ENCODE measurements around the gene EFEMP1. TPM values are rescaled to one million over a fixed set of nuclear protein-coding genes. Genes with fewer than 3 reads are reported as not detected.
A peak's percentile ranks its signal among the peaks of the same experiment; 100 is the strongest.
"Not testable (repeated sequence)": the region's sequence is repeated elsewhere in the genome, so short reads cannot be mapped to it uniquely, and the experiment has no call there.

The EFEMP1 gene
- total RNA-seq, 1 experiment from 2014 or later, result 24.0 TPM

DNA sequence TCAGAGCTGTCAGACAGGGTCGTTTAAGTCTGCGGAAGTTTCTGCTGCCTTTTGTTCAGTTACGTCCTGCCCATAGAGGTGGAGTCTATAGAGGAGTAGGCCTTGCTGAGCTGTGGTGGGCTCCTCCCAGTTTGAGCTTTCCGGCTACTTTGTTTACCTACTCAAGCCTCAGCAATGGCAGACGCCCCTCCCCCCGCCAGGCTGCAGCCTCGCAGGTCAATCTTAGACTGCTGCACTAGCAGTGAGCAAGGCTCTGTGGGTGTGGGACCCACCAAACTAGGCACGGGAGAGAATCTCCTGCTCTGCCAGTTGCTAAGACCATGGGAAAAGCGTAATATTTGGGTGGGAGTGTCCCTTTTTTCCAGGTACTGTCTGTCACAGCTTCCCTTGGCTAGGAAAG lies 86.5 kb downstream of the EFEMP1 start:
- TF ChIP-seq, protein P1, sequence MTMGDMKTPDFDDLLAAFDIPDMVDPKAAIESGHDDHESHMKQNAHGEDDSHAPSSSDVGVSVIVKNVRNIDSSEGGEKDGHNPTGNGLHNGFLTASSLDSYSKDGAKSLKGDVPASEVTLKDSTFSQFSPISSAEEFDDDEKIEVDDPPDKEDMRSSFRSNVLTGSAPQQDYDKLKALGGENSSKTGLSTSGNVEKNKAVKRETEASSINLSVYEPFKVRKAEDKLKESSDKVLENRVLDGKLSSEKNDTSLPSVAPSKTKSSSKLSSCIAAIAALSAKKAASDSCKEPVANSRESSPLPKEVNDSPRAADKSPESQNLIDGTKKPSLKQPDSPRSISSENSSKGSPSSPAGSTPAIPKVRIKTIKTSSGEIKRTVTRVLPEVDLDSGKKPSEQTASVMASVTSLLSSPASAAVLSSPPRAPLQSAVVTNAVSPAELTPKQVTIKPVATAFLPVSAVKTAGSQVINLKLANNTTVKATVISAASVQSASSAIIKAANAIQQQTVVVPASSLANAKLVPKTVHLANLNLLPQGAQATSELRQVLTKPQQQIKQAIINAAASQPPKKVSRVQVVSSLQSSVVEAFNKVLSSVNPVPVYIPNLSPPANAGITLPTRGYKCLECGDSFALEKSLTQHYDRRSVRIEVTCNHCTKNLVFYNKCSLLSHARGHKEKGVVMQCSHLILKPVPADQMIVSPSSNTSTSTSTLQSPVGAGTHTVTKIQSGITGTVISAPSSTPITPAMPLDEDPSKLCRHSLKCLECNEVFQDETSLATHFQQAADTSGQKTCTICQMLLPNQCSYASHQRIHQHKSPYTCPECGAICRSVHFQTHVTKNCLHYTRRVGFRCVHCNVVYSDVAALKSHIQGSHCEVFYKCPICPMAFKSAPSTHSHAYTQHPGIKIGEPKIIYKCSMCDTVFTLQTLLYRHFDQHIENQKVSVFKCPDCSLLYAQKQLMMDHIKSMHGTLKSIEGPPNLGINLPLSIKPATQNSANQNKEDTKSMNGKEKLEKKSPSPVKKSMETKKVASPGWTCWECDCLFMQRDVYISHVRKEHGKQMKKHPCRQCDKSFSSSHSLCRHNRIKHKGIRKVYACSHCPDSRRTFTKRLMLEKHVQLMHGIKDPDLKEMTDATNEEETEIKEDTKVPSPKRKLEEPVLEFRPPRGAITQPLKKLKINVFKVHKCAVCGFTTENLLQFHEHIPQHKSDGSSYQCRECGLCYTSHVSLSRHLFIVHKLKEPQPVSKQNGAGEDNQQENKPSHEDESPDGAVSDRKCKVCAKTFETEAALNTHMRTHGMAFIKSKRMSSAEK (CRISPR knock-in tag; IDR thresholded peaks at IDR 0.05; ENCODE audit: borderline replicate concordance), result no peak
- TF ChIP-seq NR3C1 (CRISPR knock-in tag; conservative IDR thresholded peaks at IDR 0.05; ENCODE audit: low read depth) (no peak), JAZF1 (CRISPR knock-in tag; IDR thresholded peaks at IDR 0.05) (no peak), FOXK1 (CRISPR knock-in tag; IDR thresholded peaks at IDR 0.05) (0 out of 2 replicates have a peak, but pooled peaks have one; percentile 43), ATF1 (CRISPR knock-in tag; IDR thresholded peaks at IDR 0.05) (no peak), SMAD4 (CRISPR knock-in tag; IDR thresholded peaks at IDR 0.05) (no peak), NFE2L1 (CRISPR knock-in tag; IDR thresholded peaks at IDR 0.05) (no peak)
- TF ChIP-seq, protein P2, sequence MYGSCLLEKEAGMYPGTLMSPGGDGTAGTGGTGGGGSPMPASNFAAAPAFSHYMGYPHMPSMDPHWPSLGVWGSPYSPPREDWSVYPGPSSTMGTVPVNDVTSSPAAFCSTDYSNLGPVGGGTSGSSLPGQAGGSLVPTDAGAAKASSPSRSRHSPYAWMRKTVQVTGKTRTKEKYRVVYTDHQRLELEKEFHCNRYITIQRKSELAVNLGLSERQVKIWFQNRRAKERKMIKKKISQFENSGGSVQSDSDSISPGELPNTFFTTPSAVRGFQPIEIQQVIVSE (CRISPR knock-in tag; IDR thresholded peaks at IDR 0.05; ENCODE audit: borderline replicate concordance), result no peak
- TF ChIP-seq, protein P3, sequence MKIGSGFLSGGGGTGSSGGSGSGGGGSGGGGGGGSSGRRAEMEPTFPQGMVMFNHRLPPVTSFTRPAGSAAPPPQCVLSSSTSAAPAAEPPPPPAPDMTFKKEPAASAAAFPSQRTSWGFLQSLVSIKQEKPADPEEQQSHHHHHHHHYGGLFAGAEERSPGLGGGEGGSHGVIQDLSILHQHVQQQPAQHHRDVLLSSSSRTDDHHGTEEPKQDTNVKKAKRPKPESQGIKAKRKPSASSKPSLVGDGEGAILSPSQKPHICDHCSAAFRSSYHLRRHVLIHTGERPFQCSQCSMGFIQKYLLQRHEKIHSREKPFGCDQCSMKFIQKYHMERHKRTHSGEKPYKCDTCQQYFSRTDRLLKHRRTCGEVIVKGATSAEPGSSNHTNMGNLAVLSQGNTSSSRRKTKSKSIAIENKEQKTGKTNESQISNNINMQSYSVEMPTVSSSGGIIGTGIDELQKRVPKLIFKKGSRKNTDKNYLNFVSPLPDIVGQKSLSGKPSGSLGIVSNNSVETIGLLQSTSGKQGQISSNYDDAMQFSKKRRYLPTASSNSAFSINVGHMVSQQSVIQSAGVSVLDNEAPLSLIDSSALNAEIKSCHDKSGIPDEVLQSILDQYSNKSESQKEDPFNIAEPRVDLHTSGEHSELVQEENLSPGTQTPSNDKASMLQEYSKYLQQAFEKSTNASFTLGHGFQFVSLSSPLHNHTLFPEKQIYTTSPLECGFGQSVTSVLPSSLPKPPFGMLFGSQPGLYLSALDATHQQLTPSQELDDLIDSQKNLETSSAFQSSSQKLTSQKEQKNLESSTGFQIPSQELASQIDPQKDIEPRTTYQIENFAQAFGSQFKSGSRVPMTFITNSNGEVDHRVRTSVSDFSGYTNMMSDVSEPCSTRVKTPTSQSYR (CRISPR knock-in tag; IDR thresholded peaks at IDR 0.05), result peak; percentile 75; the same call in 1 of the 2 replicates
- TF ChIP-seq, protein P4, sequence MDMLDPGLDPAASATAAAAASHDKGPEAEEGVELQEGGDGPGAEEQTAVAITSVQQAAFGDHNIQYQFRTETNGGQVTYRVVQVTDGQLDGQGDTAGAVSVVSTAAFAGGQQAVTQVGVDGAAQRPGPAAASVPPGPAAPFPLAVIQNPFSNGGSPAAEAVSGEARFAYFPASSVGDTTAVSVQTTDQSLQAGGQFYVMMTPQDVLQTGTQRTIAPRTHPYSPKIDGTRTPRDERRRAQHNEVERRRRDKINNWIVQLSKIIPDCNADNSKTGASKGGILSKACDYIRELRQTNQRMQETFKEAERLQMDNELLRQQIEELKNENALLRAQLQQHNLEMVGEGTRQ (CRISPR knock-in tag; IDR thresholded peaks at IDR 0.05), result no peak
- TF ChIP-seq, protein P5, sequence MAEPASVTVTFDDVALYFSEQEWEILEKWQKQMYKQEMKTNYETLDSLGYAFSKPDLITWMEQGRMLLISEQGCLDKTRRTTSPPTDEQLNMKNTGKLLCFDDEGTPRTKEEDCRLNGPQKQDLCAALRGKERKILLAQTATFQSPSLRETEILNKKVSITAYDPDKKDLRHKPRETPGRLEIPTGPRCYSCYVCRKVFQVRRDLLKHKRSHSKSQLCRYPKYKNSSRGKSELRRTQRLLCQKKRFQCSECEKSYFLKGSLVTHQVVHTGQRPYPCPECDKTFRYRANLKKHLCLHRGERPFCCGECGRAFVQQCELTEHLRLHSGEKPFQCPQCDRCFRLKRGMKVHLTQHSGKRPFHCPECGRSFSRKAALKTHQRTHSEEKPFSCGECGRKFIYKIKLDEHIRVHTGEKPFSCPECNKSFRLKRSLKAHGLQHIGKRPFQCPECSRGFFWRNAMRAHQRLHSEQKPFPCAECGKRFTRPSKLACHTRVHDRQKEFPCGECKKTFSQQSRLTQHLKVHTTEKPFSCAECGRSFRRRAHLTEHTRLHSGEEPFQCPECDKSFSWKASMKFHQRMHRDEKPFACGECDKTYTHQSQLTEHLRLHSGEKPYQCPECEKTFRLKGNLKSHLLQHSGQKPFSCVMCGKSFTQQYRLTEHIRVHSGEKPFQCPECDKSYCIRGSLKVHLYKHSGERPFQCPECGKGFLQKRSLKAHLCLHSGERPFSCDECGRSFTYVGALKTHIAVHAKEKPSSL (CRISPR knock-in tag; conservative IDR thresholded peaks at IDR 0.05), result no peak
- TF ChIP-seq, protein P6, sequence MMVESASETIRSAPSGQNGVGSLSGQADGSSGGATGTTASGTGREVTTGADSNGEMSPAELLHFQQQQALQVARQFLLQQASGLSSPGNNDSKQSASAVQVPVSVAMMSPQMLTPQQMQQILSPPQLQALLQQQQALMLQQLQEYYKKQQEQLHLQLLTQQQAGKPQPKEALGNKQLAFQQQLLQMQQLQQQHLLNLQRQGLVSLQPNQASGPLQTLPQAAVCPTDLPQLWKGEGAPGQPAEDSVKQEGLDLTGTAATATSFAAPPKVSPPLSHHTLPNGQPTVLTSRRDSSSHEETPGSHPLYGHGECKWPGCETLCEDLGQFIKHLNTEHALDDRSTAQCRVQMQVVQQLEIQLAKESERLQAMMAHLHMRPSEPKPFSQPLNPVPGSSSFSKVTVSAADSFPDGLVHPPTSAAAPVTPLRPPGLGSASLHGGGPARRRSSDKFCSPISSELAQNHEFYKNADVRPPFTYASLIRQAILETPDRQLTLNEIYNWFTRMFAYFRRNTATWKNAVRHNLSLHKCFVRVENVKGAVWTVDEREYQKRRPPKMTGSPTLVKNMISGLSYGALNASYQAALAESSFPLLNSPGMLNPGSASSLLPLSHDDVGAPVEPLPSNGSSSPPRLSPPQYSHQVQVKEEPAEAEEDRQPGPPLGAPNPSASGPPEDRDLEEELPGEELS (CRISPR knock-in tag; IDR thresholded peaks at IDR 0.05), result 0 out of 2 replicates have a peak, but pooled peaks have one; percentile 34
- DNase-seq (ENCODE audit: low spot score), result peak; percentile 59
- ChIA-PET CTCF (interaction anchor here (0.9 to 2.0 kb wide), 3 partner anchors 11 to 125 kb away, joined by 3 to 7 read pairs (median 6); no protein-coding TSS in a partner anchor), POLR2A (no interaction called here)
- no peak overlapping the region for H3K4me3 Mint-ChIP-seq
- no peaks in the 10 kb centered on the region; the same call in 1 of the 2 replicates for H3K27me3 Mint-ChIP-seq (ENCODE audit: low read depth)
- peaks cover 6% of the 10 kb centered on the region; the same call in 1 of the 2 replicates for H3K36me3 Mint-ChIP-seq
- ATAC-seq, result peak; percentile 85
- H3K9me3 Mint-ChIP-seq, result peaks cover 24% of the 10 kb centered on the region
- H3K4me1 Mint-ChIP-seq, result peaks cover 15% of the 10 kb centered on the region
- H3K27ac Mint-ChIP-seq, result no peak overlapping the region

DNA sequence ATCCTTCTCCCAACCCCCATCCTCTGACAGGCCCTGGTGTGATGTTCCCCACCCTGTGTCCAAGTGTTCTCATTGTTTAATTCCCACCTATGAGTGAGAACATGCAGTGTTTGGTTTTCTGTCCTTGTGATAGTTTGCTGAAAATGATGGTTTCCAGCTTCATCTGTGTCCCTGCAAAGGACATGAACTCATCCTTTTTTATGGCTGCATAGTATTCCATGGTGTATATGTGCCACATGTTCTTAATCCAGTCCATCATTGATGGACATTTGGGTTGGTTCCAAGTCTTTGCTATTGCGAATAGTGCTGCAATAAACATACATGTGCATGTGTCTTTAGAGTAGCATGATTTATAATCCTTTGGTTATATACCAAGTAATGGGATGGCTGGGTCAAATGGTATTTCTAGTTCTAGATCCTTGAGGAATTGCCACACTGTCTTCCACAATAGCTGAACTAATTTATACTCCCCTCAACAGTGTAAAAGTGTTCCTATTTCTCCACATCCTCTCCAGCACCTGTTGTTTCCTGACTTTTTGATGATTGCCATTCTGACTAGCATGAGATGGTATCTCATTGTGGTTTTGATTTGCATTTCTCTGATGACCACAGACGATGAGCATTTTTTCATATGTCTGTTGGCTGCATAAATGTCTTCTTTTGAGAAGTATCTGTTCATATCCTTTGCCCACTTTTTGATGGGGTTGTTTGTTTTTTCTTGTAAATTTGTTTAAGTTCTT lies 91.7 kb downstream of the EFEMP1 start:
- ATAC-seq; H3K4me3 Mint-ChIP-seq; H3K27ac Mint-ChIP-seq; DNase-seq (ENCODE audit: low spot score); CTCF ChIA-PET; POLR2A ChIA-PET; H3K27me3 Mint-ChIP-seq (ENCODE audit: low read depth): not testable (repeated sequence)
- H3K9me3 Mint-ChIP-seq, result peaks cover 54% of the 10 kb centered on the region
- H3K36me3 Mint-ChIP-seq, result peaks cover 12% of the 10 kb centered on the region
- peaks cover 25% of the 10 kb centered on the region for H3K4me1 Mint-ChIP-seq

All from WTC11 (cell line).